CD4-positive, alpha-beta T cell (primary cell): Measurements from ENCODE around the gene SPDYE1. TPM values are rescaled to one million over a fixed set of nuclear protein-coding genes. Genes with fewer than 3 reads are reported as not detected.
"Not testable (repeated sequence)": the region's sequence is repeated elsewhere in the genome, so short reads cannot be mapped to it uniquely, and the experiment has no call there.

Source experiments
- ATAC-seq: fragments of 200-7000 bp; cut with Tn5 transposase; one replicate; pipeline ENCODE4 v1.10.0; 2022; ENCODE audit warnings: mild to moderate bottlenecking; ENCODE audit not compliant: poor library complexity
- CTCF ChIA-PET: fragments of 350-600 bp; sonication (Branson Sonifier 250); formaldehyde crosslinking; loops from one replicate; lab custom pipeline; 2021; ENCODE audit warnings: antibody characterized with exemption, inconsistent platforms; lab: Charles Lee
- POLR2A ChIA-PET: fragments of 350-600 bp; sonication (Branson Sonifier 250); formaldehyde crosslinking; loops from one replicate; lab custom pipeline; 2021; ENCODE audit warnings: antibody characterized with exemption, inconsistent platforms; lab: Charles Lee
- DNase-seq, 14 experiments: peaks; one replicate each; pipeline ENCODE4 v3.0.0-alpha.2; 2013 to 2020; ENCODE audit warnings: mixed read lengths in 2 of 14
- H3K27ac ChIP-seq, 2 donors: one replicate each; pipeline versions ENCODE4 v1.5.1 to v1.7.0; 2013; ENCODE audit warnings: low read length in 2 of 2, low read depth in 1 of 2, mild to moderate bottlenecking in 1 of 2
- H3K27me3 ChIP-seq, 2 experiments: 1 replicate in 1 of 2; 2 replicates in 1 of 2; pipeline versions ENCODE4 v1.6.1 to v1.7.0; 2013; ENCODE audit warnings: low read length in 2 of 2, control low read depth in 1 of 2, mild to moderate bottlenecking in 1 of 2, moderate library complexity in 1 of 2; ENCODE audit not compliant: insufficient read depth in 2 of 2, control insufficient read depth in 1 of 2
- H3K36me3 ChIP-seq: one replicate; pipeline ENCODE4 v1.6.1; 2013; ENCODE audit warnings: low read length, control low read depth; ENCODE audit not compliant: insufficient read depth
- H3K4me1 ChIP-seq: one replicate; pipeline ENCODE4 v1.6.1; 2013; ENCODE audit warnings: low read length, control low read depth; ENCODE audit not compliant: insufficient read depth
- H3K4me3 ChIP-seq: one replicate; pipeline ENCODE4 v1.5.1; 2013; ENCODE audit warnings: mild to moderate bottlenecking, low read length, moderate library complexity
- H3K9me3 ChIP-seq, 2 experiments: 1 replicate in 1 of 2; 2 replicates in 1 of 2; pipeline versions ENCODE4 v1.6.1 to v1.7.0; 2013; ENCODE audit warnings: low read length in 2 of 2, mild to moderate bottlenecking in 2 of 2, control low read depth in 1 of 2, moderate library complexity in 1 of 2; ENCODE audit not compliant: control insufficient read depth in 1 of 2, insufficient read depth in 1 of 2
- H3K27ac Mint-ChIP-seq: one replicate; pipeline ENCODE4 v1.8.0; 2020; ENCODE audit warnings: mixed read lengths
- H3K27me3 Mint-ChIP-seq: one replicate; pipeline ENCODE4 v1.8.0; 2021; ENCODE audit warnings: mixed read lengths
- H3K36me3 Mint-ChIP-seq: one replicate; pipeline ENCODE4 v1.8.0; 2021; ENCODE audit warnings: low read depth, mixed read lengths
- H3K4me1 Mint-ChIP-seq: one replicate; pipeline ENCODE4 v1.8.0; 2021; ENCODE audit warnings: low read depth, mixed read lengths
- H3K4me3 Mint-ChIP-seq: one replicate; pipeline ENCODE4 v1.8.0; 2020; ENCODE audit warnings: mild to moderate bottlenecking, mixed read lengths
- H3K9me3 Mint-ChIP-seq: one replicate; pipeline ENCODE4 v1.8.0; 2020; ENCODE audit warnings: mixed read lengths
- CTCF ChIP-seq: fragments of 200-600 bp; IDR thresholded peaks from one replicate; pipeline ENCODE4 v1.8.0; 2022; ENCODE audit warnings: antibody characterized with exemption, mild to moderate bottlenecking
- intact Hi-C, 2 experiments: fragments of 100-400 bp; cut with DNase I in 1 of 2; cut with micrococcal nuclease in 1 of 2; formaldehyde crosslinking; loops; one replicate each; pipeline versions ENCODE4 v1.15.1 to v1.9.0; 2023 to 2025; cut with DNase I, micrococcal nuclease
- total RNA-seq, 174 experiments: library from RNA in 2 of 174; stranded (reverse) in 2 of 174; gene quantifications; one replicate each; pipeline ENCODE4 v1.2.3 and lab custom pipeline; 2021 to 2026

SPDYE1 gene
- total RNA-seq, 2 experiments from 2014 or later = not detected

- DNase-seq, H3K9me3 ChIP-seq, H3K27ac ChIP-seq, CTCF ChIA-PET, POLR2A ChIA-PET, intact Hi-C loops, H3K4me3 ChIP-seq, H3K4me1 Mint-ChIP-seq, H3K27me3 ChIP-seq, ATAC-seq, H3K4me1 ChIP-seq, H3K36me3 ChIP-seq, H3K27me3 Mint-ChIP-seq, H3K27ac Mint-ChIP-seq, H3K9me3 Mint-ChIP-seq, H3K36me3 Mint-ChIP-seq, H3K4me3 Mint-ChIP-seq: not testable (repeated sequence)
Measured at GRCh38 chr7:43969586-43969985, 28.1 kb upstream of the SPDYE1 start.

GRCh38 chr7:43970698-43971097 lies 27.0 kb upstream of the SPDYE1 start:
- H3K36me3 ChIP-seq, H3K4me3 ChIP-seq, H3K4me1 Mint-ChIP-seq, DNase-seq, H3K27ac ChIP-seq, POLR2A ChIA-PET, H3K36me3 Mint-ChIP-seq, H3K27ac Mint-ChIP-seq, intact Hi-C loops, ATAC-seq, H3K27me3 ChIP-seq, H3K4me1 ChIP-seq, CTCF ChIA-PET, H3K4me3 Mint-ChIP-seq, H3K27me3 Mint-ChIP-seq, H3K9me3 ChIP-seq, H3K9me3 Mint-ChIP-seq: not testable (repeated sequence)

- H3K36me3 Mint-ChIP-seq, H3K4me3 ChIP-seq, CTCF ChIA-PET, DNase-seq, ATAC-seq, POLR2A ChIA-PET, H3K27me3 ChIP-seq, H3K9me3 Mint-ChIP-seq, H3K4me3 Mint-ChIP-seq, intact Hi-C loops, H3K36me3 ChIP-seq, H3K27ac ChIP-seq, H3K27ac Mint-ChIP-seq, H3K9me3 ChIP-seq, H3K4me1 ChIP-seq, H3K27me3 Mint-ChIP-seq, H3K4me1 Mint-ChIP-seq: not testable (repeated sequence)
Measured at GRCh38 chr7:43974033-43974573, 23.6 kb upstream of the SPDYE1 start.

- H3K36me3 ChIP-seq, intact Hi-C loops, H3K36me3 Mint-ChIP-seq, H3K4me3 Mint-ChIP-seq, H3K27me3 Mint-ChIP-seq, H3K9me3 ChIP-seq, CTCF ChIA-PET, H3K4me1 ChIP-seq, H3K27me3 ChIP-seq, ATAC-seq, H3K27ac Mint-ChIP-seq, H3K4me1 Mint-ChIP-seq, H3K4me3 ChIP-seq, POLR2A ChIA-PET, H3K9me3 Mint-ChIP-seq, H3K27ac ChIP-seq, DNase-seq: not testable (repeated sequence)
Measured at GRCh38 chr7:43974725-43975482, 22.8 kb upstream of the SPDYE1 start.

GRCh38 chr7:43977525-43977924 lies 20.2 kb upstream of the SPDYE1 start:
- intact Hi-C loops = no loop called here
- Mint-ChIP-seq H3K4me3 (no peak overlapping the region), H3K36me3 (peaks cover 4% of the 10 kb centered on the region), H3K9me3 (no peaks in the 10 kb centered on the region), H3K27me3 (no peaks in the 10 kb centered on the region), H3K4me1 (no peaks in the 10 kb centered on the region), H3K27ac (no peak overlapping the region)
- H3K4me3 ChIP-seq = no peak overlapping the region
- H3K36me3 ChIP-seq = no peaks in the 10 kb centered on the region
- no peaks in the 10 kb centered on the region for H3K27me3 ChIP-seq
- no peaks in the 10 kb centered on the region for H3K4me1 ChIP-seq
- ATAC-seq (no peak), DNase-seq (no peak)
- no peaks in the 10 kb centered on the region for H3K9me3 ChIP-seq
- ChIA-PET CTCF (no interaction called here), POLR2A (interaction anchor here (0.7 kb wide), 1 partner anchor 629 kb away, joined by 5 read pairs; no protein-coding TSS in a partner anchor)
- H3K27ac ChIP-seq = no peak overlapping the region
- TF ChIP-seq CTCF = no peak

- ATAC-seq, H3K4me3 ChIP-seq, H3K36me3 ChIP-seq, H3K27ac Mint-ChIP-seq, H3K4me1 Mint-ChIP-seq, DNase-seq, H3K36me3 Mint-ChIP-seq, CTCF ChIA-PET, H3K4me1 ChIP-seq, H3K9me3 ChIP-seq, H3K9me3 Mint-ChIP-seq, intact Hi-C loops, H3K27me3 ChIP-seq, H3K27me3 Mint-ChIP-seq, H3K27ac ChIP-seq, H3K4me3 Mint-ChIP-seq: not testable (repeated sequence)
- POLR2A ChIA-PET = interaction anchor here (0.7 kb wide), 1 partner anchor 628 kb away, joined by 5 read pairs; no protein-coding TSS in a partner anchor
Measured at GRCh38 chr7:43978102-43978501, 19.6 kb upstream of the SPDYE1 start.
